Uterus (tissue), 4 donors: Measurements from ENCODE around the gene WDR44. TPM values are rescaled to one million over a fixed set of nuclear protein-coding genes. Genes with fewer than 3 reads are reported as not detected.

Source experiments
- DNase-seq, 2 donors: peaks; one replicate each; pipeline ENCODE4 v3.0.0-alpha.2; 2019 to 2020
- H3K27ac ChIP-seq, 2 donors: fragments of 200-600 bp; sonication (generic); 1 replicate in 1 of 2; 2 replicates in 1 of 2; pipeline ENCODE4 v1.5.1; 2016 to 2018
- H3K27me3 ChIP-seq, 2 donors: fragments of 200-600 bp; sonication (generic); one replicate each; pipeline ENCODE4 v1.5.1; 2018 to 2019; ENCODE audit warnings: control low read depth in 1 of 2
- H3K36me3 ChIP-seq, 2 donors: fragments of 200-600 bp; sonication (generic); one replicate each; pipeline ENCODE4 v1.5.1; 2019; ENCODE audit warnings: control low read depth in 1 of 2
- H3K4me1 ChIP-seq, 2 donors: fragments of 200-600 bp; sonication (generic); one replicate each; pipeline ENCODE4 v1.5.1; 2018 to 2019; ENCODE audit warnings: control low read depth in 1 of 2
- H3K4me3 ChIP-seq, 2 donors: fragments of 200-600 bp; sonication (generic); 1 replicate in 1 of 2; 2 replicates in 1 of 2; pipeline ENCODE4 v1.5.1; 2018 to 2019; ENCODE audit warnings: mild to moderate bottlenecking in 1 of 2
- H3K9me3 ChIP-seq, 2 donors: fragments of 200-600 bp; sonication (generic); one replicate each; pipeline ENCODE4 v1.5.1; 2019; ENCODE audit warnings: control low read depth in 1 of 2
- POLR2A ChIP-seq, 2 donors: fragments of 450-650 bp; IDR thresholded peaks; one replicate each; pipeline ENCODE4 v1.6.1; 2016; ENCODE audit warnings: antibody characterized with exemption in 2 of 2, mild to moderate bottlenecking in 1 of 2, moderate library complexity in 1 of 2
- intact Hi-C: fragments of 100-400 bp; cut with DNase I; formaldehyde crosslinking; loops from one replicate; pipeline ENCODE4 v1.15.1; 2023; ENCODE audit warnings: low total_unique reads
- total RNA-seq, 4 donors: library from RNA; depleted of rRNA in 3 of 4; stranded (reverse); fragments of >200 nt in 3 of 4; gene quantifications; one replicate each; pipeline versions ENCODE4 v1.1.0 to v1.2.4, GENCODE V29; 2014 to 2023
- TF ChIP-seq, protein P1 (sequence below), 4 experiments: fragments of 200-600 bp in 2 of 4; fragments of 450-650 bp in 2 of 4; sonication (generic) in 2 of 4; IDR thresholded peaks; one replicate each; pipeline ENCODE4 v1.5.1; 2016 to 2019; ENCODE audit warnings: antibody characterized with exemption in 4 of 4, mild to moderate bottlenecking in 2 of 4, moderate library complexity in 1 of 4
- donor health status: DM: yes; HTN: yes; CAD: no.

WDR44 gene
- total RNA-seq, 4 donors from 2014 or later: 11.5 to 26.4 (median 18.4) TPM

DNA sequence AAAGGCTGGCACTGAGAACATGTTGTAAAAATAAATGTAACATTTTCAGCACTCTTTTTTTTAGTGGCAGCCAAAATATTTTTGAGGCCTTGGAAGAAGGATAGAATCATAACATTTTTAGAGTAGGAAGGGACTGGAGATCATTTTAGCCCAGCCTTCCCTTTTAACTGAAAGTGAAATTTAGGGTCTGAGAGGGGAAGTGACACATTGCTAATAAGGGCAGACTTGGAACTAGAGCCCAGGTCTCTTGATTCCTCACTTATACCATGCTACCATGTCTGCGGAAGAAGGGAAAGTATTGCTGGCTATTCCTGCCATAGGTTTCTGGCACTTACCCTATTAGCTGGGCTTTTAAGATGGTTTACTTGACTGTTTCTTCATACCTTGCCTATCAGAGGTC, 4.8 kb downstream of the WDR44 start:
- no peak for DNase-seq
- no peaks in the 10 kb centered on the region for H3K27me3 ChIP-seq
- intact Hi-C loops: no loop called here
- H3K36me3 ChIP-seq: no peaks in the 10 kb centered on the region
- no peaks in the 10 kb centered on the region for H3K9me3 ChIP-seq
- no peak overlapping the region for H3K27ac ChIP-seq
- H3K4me3 ChIP-seq: no peak overlapping the region
- TF ChIP-seq POLR2A (IDR thresholded peaks at IDR 0.05): no peak
- TF ChIP-seq, protein P1, sequence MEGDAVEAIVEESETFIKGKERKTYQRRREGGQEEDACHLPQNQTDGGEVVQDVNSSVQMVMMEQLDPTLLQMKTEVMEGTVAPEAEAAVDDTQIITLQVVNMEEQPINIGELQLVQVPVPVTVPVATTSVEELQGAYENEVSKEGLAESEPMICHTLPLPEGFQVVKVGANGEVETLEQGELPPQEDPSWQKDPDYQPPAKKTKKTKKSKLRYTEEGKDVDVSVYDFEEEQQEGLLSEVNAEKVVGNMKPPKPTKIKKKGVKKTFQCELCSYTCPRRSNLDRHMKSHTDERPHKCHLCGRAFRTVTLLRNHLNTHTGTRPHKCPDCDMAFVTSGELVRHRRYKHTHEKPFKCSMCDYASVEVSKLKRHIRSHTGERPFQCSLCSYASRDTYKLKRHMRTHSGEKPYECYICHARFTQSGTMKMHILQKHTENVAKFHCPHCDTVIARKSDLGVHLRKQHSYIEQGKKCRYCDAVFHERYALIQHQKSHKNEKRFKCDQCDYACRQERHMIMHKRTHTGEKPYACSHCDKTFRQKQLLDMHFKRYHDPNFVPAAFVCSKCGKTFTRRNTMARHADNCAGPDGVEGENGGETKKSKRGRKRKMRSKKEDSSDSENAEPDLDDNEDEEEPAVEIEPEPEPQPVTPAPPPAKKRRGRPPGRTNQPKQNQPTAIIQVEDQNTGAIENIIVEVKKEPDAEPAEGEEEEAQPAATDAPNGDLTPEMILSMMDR (IDR thresholded peaks at IDR 0.05): no peak
- no peaks in the 10 kb centered on the region for H3K4me1 ChIP-seq

DNA sequence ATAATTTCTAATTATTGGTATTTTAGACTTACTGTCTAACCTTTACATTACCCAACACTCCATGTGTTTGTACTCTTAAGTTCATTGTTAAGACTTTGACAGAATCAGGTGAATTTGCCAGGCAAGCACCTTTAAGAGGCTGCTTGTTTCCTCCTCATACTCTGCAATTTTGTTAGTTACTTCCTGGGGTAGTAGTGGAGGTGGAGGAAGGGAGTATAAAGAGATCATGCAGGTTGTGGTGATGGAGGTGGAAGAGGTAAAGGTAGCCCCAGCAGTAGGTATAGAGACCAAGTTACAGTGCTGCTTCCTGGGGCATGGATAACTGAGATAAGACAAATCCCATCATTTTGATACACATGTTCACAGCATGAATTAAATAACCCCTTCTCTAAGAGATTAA, 6.7 kb downstream of the WDR44 start:
- no peaks in the 10 kb centered on the region for H3K36me3 ChIP-seq
- H3K4me3 ChIP-seq: no peak overlapping the region
- TF ChIP-seq, protein P1 (IDR thresholded peaks at IDR 0.05): no peak
- no peak for TF ChIP-seq POLR2A (IDR thresholded peaks at IDR 0.05)
- H3K27ac ChIP-seq: no peak overlapping the region
- intact Hi-C loops: no loop called here
- H3K9me3 ChIP-seq: no peaks in the 10 kb centered on the region
- no peak for DNase-seq
- no peaks in the 10 kb centered on the region for H3K4me1 ChIP-seq
- no peaks in the 10 kb centered on the region for H3K27me3 ChIP-seq

DNA sequence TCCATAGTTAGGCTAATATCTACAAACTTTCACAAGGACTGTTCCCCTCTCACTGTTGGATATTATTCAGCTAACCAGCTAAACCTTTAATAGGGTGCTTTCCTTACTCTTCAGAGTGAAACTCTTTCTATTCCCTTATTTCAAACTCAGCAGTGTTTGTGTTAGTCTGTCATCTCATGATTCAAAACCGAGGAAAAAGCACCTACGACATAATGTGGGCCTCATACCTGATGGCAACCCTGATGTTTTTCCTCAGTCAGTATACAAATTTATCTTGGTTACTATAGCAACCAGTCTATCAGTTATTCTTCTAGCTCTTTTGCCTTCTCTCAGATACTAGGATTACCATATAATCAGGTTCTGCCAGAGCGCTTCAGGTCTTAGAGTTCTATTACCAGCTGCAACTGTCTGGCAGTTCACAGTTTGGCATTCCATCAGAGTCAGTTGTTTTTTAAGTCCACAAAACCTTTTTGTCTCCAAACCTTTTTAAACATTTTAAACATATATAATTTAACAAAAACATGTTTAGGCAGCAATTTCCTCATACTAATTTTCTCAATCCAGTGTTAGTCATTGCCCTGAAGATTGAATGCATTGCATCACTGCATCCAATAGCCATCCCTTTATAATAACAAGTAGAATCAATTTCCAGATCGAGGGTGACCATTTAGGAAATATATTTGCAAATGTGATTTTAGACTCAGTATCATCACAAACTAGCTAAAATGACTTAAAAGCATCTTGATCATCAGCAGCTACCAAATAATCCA, 7.4 kb downstream of the WDR44 start:
- no peak overlapping the region for H3K27ac ChIP-seq
- H3K9me3 ChIP-seq: no peaks in the 10 kb centered on the region
- DNase-seq: no peak
- intact Hi-C loops: no loop called here
- H3K36me3 ChIP-seq: no peaks in the 10 kb centered on the region
- TF ChIP-seq, protein P1 (IDR thresholded peaks at IDR 0.05): no peak
- no peak for TF ChIP-seq POLR2A (IDR thresholded peaks at IDR 0.05)
- no peaks in the 10 kb centered on the region for H3K27me3 ChIP-seq
- no peaks in the 10 kb centered on the region for H3K4me1 ChIP-seq
- no peak overlapping the region for H3K4me3 ChIP-seq

- H3K27ac ChIP-seq: no peak overlapping the region
- no peaks in the 10 kb centered on the region for H3K36me3 ChIP-seq
- no peaks in the 10 kb centered on the region for H3K27me3 ChIP-seq
- TF ChIP-seq POLR2A (IDR thresholded peaks at IDR 0.05): no peak
- TF ChIP-seq, protein P1 (IDR thresholded peaks at IDR 0.05): no peak
- H3K4me1 ChIP-seq: no peaks in the 10 kb centered on the region
- intact Hi-C loops: no loop called here
- no peak overlapping the region for H3K4me3 ChIP-seq
- no peaks in the 10 kb centered on the region for H3K9me3 ChIP-seq
- DNase-seq: no peak
These were observed 9.5 kb downstream of the WDR44 start for GRCh38 chrX:118355225-118355920.

GRCh38 chrX:118356154-118356701, 10.3 kb downstream of the WDR44 start:
- H3K4me3 ChIP-seq: no peak overlapping the region
- H3K27ac ChIP-seq: no peak overlapping the region
- no peak for TF ChIP-seq POLR2A (IDR thresholded peaks at IDR 0.05)
- TF ChIP-seq, protein P1 (IDR thresholded peaks at IDR 0.05): no peak
- no peaks in the 10 kb centered on the region for H3K27me3 ChIP-seq
- no peaks in the 10 kb centered on the region for H3K9me3 ChIP-seq
- intact Hi-C loops: no loop called here
- H3K4me1 ChIP-seq: no peaks in the 10 kb centered on the region
- DNase-seq: no peak
- H3K36me3 ChIP-seq: no peaks in the 10 kb centered on the region
